CD14-positive monocyte (primary cell): Measurements from ENCODE around the gene SMAD3. TPM values are rescaled to one million over a fixed set of nuclear protein-coding genes. Genes with fewer than 3 reads are reported as not detected.
A peak's percentile ranks its signal among the peaks of the same experiment; 100 is the strongest.

Experiments used
- DNase-seq, 3 donors: peaks; one replicate each; pipeline ENCODE4 v3.0.0-alpha.2; 2011 to 2022
- H2AFZ ChIP-seq: 2 replicates; pipeline ENCODE4 v1.6.0; 2012; ENCODE audit warnings: mild to moderate bottlenecking, low read depth, low read length, inconsistent platforms; ENCODE audit not compliant: insufficient read depth, poor library complexity, severe bottlenecking
- H3K27ac ChIP-seq, 2 donors: 1 replicate in 1 of 2; 2 replicates in 1 of 2; pipeline ENCODE4 v1.5.1; 2012 to 2013; ENCODE audit warnings: low read length in 2 of 2, control low read depth in 1 of 2, inconsistent platforms in 1 of 2, low read depth in 1 of 2, mild to moderate bottlenecking in 1 of 2
- H3K27me3 ChIP-seq, 2 donors: one replicate each; pipeline versions ENCODE4 v1.6.0 to v1.6.1; 2011 to 2013; ENCODE audit warnings: low read length in 2 of 2; ENCODE audit not compliant: control insufficient read depth in 2 of 2, insufficient read depth in 2 of 2
- H3K36me3 ChIP-seq, 2 donors: replicated peaks in 1 of 2; 1 replicate in 1 of 2; 2 replicates in 1 of 2; pipeline versions ENCODE4 v1.5.1 to v1.6.1; 2012 to 2013; ENCODE audit warnings: low read length in 2 of 2, control low read depth in 1 of 2, inconsistent platforms in 1 of 2, mild to moderate bottlenecking in 1 of 2; ENCODE audit not compliant: insufficient read depth in 2 of 2, control insufficient read depth in 1 of 2
- H3K4me1 ChIP-seq, 2 donors: 1 replicate in 1 of 2; 2 replicates in 1 of 2; pipeline versions ENCODE4 v1.5.1 to v1.6.1; 2012 to 2013; ENCODE audit warnings: low read length in 2 of 2, control low read depth in 1 of 2, inconsistent platforms in 1 of 2, mild to moderate bottlenecking in 1 of 2, moderate library complexity in 1 of 2; ENCODE audit not compliant: insufficient read depth in 2 of 2, control insufficient read depth in 1 of 2
- H3K4me2 ChIP-seq: replicated peaks from 2 replicates; pipeline ENCODE3; 2012; ENCODE audit warnings: low read length, moderate library complexity, mild to moderate bottlenecking; ENCODE audit not compliant: poor library complexity, severe bottlenecking; ENCODE audit errors: extremely low read depth
- H3K4me3 ChIP-seq, 3 experiments: fragments of 200-600 bp in 1 of 3; sonication (generic) in 1 of 3; replicated peaks in 1 of 3; 1 replicate in 2 of 3; 2 replicates in 1 of 3; pipeline ENCODE4 v1.5.1; 2011 to 2013; ENCODE audit warnings: low read length in 3 of 3, mild to moderate bottlenecking in 3 of 3, control low read depth in 2 of 3, low read depth in 2 of 3, inconsistent platforms in 1 of 3, moderate library complexity in 1 of 3
- H3K79me2 ChIP-seq: 2 replicates; pipeline ENCODE4 v1.6.0; 2012; ENCODE audit warnings: mild to moderate bottlenecking, control low read depth, inconsistent platforms, low read length, moderate library complexity; ENCODE audit not compliant: insufficient read depth
- H3K9ac ChIP-seq: 2 replicates; pipeline ENCODE4 v1.6.0; 2017; ENCODE audit warnings: low read length, mild to moderate bottlenecking; ENCODE audit not compliant: insufficient read depth, poor library complexity, severe bottlenecking
- H3K9me3 ChIP-seq, 2 donors: replicated peaks in 1 of 2; 1 replicate in 1 of 2; 2 replicates in 1 of 2; pipeline versions ENCODE4 v1.5.1 to v1.6.1; 2012 to 2013; ENCODE audit warnings: low read length in 2 of 2, control low read depth in 1 of 2; ENCODE audit not compliant: control insufficient read depth in 1 of 2, insufficient read depth in 1 of 2
- H4K20me1 ChIP-seq: 2 replicates; pipeline ENCODE4 v1.6.0; 2012; ENCODE audit warnings: mild to moderate bottlenecking, low read length, control low read depth, moderate library complexity; ENCODE audit not compliant: insufficient read depth
- H3K27ac Mint-ChIP-seq, 7 donors: one replicate each; pipeline ENCODE4 v1.8.0; 2020; ENCODE audit warnings: mild to moderate bottlenecking in 7 of 7, mixed read lengths in 7 of 7, moderate library complexity in 6 of 7, inconsistent platforms in 2 of 7
- H3K27me3 Mint-ChIP-seq, 3 donors: one replicate each; pipeline ENCODE4 v1.8.0; 2021 to 2022; ENCODE audit warnings: low read depth in 3 of 3, mild to moderate bottlenecking in 3 of 3, mixed read lengths in 3 of 3, moderate library complexity in 3 of 3, inconsistent platforms in 1 of 3
- H3K36me3 Mint-ChIP-seq, 2 donors: one replicate each; pipeline ENCODE4 v1.8.0; 2020; ENCODE audit warnings: mixed read lengths in 2 of 2, inconsistent platforms in 1 of 2, mild to moderate bottlenecking in 1 of 2
- H3K4me1 Mint-ChIP-seq: one replicate; pipeline ENCODE4 v1.8.0; 2020; ENCODE audit warnings: mild to moderate bottlenecking, mixed read lengths
- H3K4me3 Mint-ChIP-seq, 2 donors: one replicate each; pipeline ENCODE4 v1.8.0; 2020; ENCODE audit warnings: mild to moderate bottlenecking in 2 of 2, mixed read lengths in 2 of 2, moderate library complexity in 1 of 2
- H3K9me3 Mint-ChIP-seq, 7 donors: one replicate each; pipeline ENCODE4 v1.8.0; 2020 to 2022; ENCODE audit warnings: mixed read lengths in 7 of 7, mild to moderate bottlenecking in 6 of 7, moderate library complexity in 6 of 7, inconsistent platforms in 2 of 7
- WGBS: methylation state at CpG from one replicate; pipeline ENCODE4 v1.1.5; 2013; ENCODE audit warnings: missing lambda C conversion rate; ENCODE audit not compliant: insufficient coverage; 5-methylcytosine and 5-hydroxymethylcytosine counted together
- intact Hi-C, 2 donors: fragments of 100-400 bp; cut with micrococcal nuclease; formaldehyde crosslinking; loops; one replicate each; pipeline versions ENCODE4 v1.15.0 to v1.15.1; 2023
- polyA plus RNA-seq, 3 donors: library from polyadenylated mRNA; depleted of rRNA in 1 of 3; unstranded in 2 of 3; stranded (reverse) in 1 of 3; fragments of 300-500 nt in 2 of 3; fragments of >200 nt in 1 of 3; fragmentation: Illumina TruSeq in 2 of 3; gene quantifications; 1 replicate in 2 of 3; 2 replicates in 1 of 3; pipeline ENCODE4 v1.2.3, GENCODE V29; 2012 to 2021
- TF ChIP-seq, protein P1 (sequence below): fragments of 200-600 bp; IDR thresholded peaks from one replicate; pipeline ENCODE4 v1.8.0; 2022; ENCODE audit warnings: antibody characterized with exemption, mild to moderate bottlenecking

The SMAD3 gene
- polyA plus RNA-seq, 3 donors, result 4.4 to 41.7 (median 5.4) TPM

DNA sequence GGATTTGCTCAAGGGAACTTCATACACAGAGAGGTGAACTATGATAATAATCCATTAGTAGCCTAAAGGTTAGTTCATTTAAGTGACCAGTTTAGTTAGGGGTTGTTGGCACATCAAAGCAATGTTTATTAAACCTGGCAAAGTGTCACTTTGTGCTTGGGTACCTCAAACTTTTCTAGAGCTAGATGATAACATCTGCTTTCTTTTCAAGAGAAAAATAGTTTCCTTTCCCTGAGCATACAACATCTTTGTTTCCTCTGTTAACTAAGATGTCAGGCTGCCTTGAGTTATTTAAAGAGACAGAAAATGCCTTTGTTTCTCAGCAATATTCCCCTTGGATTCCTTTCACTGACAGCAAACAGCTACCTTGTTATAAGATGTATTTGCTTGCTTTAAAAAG, 26.7 kb upstream of the SMAD3 start:
- H3K4me1 Mint-ChIP-seq, result peaks cover 38% of the 10 kb centered on the region
- H3K27ac ChIP-seq, result no peak overlapping the region
- no peaks in the 10 kb centered on the region for H3K79me2 ChIP-seq
- H3K27me3 Mint-ChIP-seq, result peaks cover 10 to 19% (median 18%) of the 10 kb centered on the region in 3 donors
- H3K4me1 ChIP-seq, result peaks cover 17 to 49% of the 10 kb centered on the region in 2 donors
- H3K4me3 Mint-ChIP-seq, result no peak overlapping the region
- no peak overlapping the region for H3K9ac ChIP-seq
- H3K4me2 ChIP-seq, result no peak overlapping the region
- no peak overlapping the region for H3K27ac Mint-ChIP-seq
- intact Hi-C loops, result no loop called here
- H4K20me1 ChIP-seq, result no peaks in the 10 kb centered on the region
- H3K4me3 ChIP-seq, result no peak overlapping the region
- peaks cover 0 to 2% (median 0%) of the 10 kb centered on the region in 7 donors for H3K9me3 Mint-ChIP-seq
- DNase-seq, result no peak
- no peaks in the 10 kb centered on the region for H3K9me3 ChIP-seq
- TF ChIP-seq, protein P1, sequence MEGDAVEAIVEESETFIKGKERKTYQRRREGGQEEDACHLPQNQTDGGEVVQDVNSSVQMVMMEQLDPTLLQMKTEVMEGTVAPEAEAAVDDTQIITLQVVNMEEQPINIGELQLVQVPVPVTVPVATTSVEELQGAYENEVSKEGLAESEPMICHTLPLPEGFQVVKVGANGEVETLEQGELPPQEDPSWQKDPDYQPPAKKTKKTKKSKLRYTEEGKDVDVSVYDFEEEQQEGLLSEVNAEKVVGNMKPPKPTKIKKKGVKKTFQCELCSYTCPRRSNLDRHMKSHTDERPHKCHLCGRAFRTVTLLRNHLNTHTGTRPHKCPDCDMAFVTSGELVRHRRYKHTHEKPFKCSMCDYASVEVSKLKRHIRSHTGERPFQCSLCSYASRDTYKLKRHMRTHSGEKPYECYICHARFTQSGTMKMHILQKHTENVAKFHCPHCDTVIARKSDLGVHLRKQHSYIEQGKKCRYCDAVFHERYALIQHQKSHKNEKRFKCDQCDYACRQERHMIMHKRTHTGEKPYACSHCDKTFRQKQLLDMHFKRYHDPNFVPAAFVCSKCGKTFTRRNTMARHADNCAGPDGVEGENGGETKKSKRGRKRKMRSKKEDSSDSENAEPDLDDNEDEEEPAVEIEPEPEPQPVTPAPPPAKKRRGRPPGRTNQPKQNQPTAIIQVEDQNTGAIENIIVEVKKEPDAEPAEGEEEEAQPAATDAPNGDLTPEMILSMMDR, result no peak
- peaks cover 0 to 4% of the 10 kb centered on the region in 2 donors for H3K36me3 Mint-ChIP-seq
- H3K27me3 ChIP-seq, result peaks cover 0 to 11% of the 10 kb centered on the region in 2 donors
- no peak overlapping the region for H2AFZ ChIP-seq
- no peaks in the 10 kb centered on the region for H3K36me3 ChIP-seq

DNA sequence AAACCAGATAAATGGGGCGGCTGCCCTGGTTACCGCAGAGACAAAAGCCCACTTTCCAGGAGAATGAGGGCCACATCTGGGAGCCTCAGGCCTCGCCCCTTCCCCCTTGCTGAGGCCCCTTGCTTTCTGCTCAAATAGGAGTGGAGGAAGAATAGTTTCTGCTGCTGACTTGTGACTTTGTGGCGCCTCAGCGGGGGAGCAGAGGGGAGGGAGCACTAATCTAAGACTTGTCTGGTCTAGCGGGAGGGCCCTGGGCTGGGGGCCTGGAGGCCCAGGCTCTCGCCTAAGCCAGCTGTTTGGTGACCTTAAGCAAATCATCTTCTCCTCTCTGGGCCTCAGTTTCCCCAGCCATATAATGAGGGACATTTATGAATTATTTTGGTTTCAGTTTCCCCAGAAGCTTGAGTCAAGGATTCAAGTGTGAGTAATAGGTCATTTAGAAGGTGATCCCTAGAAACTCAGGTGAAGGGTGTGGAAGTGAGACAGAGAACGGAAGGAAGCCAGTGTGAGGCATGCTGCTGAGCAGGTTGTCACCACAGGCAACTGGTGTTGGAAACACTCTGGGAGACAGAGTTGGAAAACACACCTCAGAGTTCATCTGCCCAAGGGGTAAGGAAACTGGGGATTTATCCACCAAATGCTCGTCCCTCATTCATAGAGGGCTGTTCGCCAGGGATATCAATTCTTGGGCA, 25.9 kb upstream of the SMAD3 start:
- intact Hi-C loops, result loop anchor here in 1 of 2 donors (5.0 kb wide), 1 partner anchor 72 kb away; no protein-coding TSS in a partner anchor
- Histone ChIP-seq H4K20me1 (no peaks in the 10 kb centered on the region), H3K4me3 (no peak overlapping the region), H3K79me2 (no peaks in the 10 kb centered on the region), H3K27me3 (peaks cover 0 to 3% of the 10 kb centered on the region in 2 donors), H3K4me2 (peak overlapping the region; percentile 16), H3K27ac (no peak overlapping the region), H2AFZ (no peak overlapping the region), H3K36me3 (no peaks in the 10 kb centered on the region), H3K9ac (no peak overlapping the region), H3K9me3 (no peaks in the 10 kb centered on the region), H3K4me1 (peaks cover 13 to 44% of the 10 kb centered on the region in 2 donors)
- H3K36me3 Mint-ChIP-seq, result peaks cover 0 to 4% of the 10 kb centered on the region in 2 donors
- DNase-seq, result no peak
- H3K4me3 Mint-ChIP-seq, result peak overlapping the region; percentile 16 to 48
- TF ChIP-seq, protein P1, result no peak
- peak overlapping the region in 1 of 7 donors; percentile 68 for H3K27ac Mint-ChIP-seq
- WGBS, result 58% methylated on average over 6 of the region's 10 CpGs
- peaks cover 4 to 11% (median 10%) of the 10 kb centered on the region in 3 donors for H3K27me3 Mint-ChIP-seq
- peaks cover 32% of the 10 kb centered on the region for H3K4me1 Mint-ChIP-seq
- peaks cover 0 to 2% (median 0%) of the 10 kb centered on the region in 7 donors for H3K9me3 Mint-ChIP-seq
